ENCODE measurements around the gene BID. TPM values are rescaled to one million over a fixed set of nuclear protein-coding genes. Genes with fewer than 3 reads are reported as not detected.

BID gene
- total RNA-seq, 1 donor from 2014 or later = 33.6 TPM

DNA sequence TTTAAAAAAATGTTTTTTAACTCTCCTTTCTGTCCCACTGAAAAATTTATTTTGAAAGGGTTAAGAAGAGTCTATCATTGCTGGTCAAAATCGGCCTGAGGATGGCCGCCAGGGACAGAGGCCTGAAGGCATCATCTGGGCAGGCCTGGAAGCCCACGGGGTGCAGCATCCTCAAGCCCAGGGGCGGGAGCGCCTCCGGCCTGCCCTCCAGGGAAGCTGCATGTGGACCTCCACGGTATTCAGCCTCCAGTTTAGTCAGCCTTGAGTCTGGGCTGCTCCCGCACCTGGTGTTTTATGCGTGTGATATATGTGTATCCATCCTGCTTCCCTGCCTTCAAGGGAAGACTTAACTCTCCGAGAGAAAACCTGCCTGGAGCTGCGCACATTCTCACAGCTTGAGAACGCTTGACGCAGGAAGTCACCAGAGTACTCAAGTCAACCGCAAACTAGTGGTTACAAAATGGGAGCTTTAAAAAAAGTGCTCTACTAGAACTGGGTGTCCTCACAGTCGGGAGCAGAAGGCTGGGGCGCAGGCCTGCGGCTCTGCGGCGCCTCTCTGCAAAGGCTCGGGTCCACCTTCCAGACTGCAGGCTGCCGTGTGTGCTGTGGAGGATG is 13.6 kb upstream of the BID start:
- H3K4me3 ChIP-seq (ENCODE audit: low read depth, low read length) = no peak overlapping the region
- TF ChIP-seq, protein P1, sequence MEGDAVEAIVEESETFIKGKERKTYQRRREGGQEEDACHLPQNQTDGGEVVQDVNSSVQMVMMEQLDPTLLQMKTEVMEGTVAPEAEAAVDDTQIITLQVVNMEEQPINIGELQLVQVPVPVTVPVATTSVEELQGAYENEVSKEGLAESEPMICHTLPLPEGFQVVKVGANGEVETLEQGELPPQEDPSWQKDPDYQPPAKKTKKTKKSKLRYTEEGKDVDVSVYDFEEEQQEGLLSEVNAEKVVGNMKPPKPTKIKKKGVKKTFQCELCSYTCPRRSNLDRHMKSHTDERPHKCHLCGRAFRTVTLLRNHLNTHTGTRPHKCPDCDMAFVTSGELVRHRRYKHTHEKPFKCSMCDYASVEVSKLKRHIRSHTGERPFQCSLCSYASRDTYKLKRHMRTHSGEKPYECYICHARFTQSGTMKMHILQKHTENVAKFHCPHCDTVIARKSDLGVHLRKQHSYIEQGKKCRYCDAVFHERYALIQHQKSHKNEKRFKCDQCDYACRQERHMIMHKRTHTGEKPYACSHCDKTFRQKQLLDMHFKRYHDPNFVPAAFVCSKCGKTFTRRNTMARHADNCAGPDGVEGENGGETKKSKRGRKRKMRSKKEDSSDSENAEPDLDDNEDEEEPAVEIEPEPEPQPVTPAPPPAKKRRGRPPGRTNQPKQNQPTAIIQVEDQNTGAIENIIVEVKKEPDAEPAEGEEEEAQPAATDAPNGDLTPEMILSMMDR (conservative IDR thresholded peaks at IDR 0.05; ENCODE audit: low read depth, low read length) = no peak
- no peak for DNase-seq (ENCODE audit: low read depth)

- H3K4me3 ChIP-seq (ENCODE audit: low read depth, low read length) = no peak overlapping the region
- no peak for DNase-seq (ENCODE audit: low read depth)
- TF ChIP-seq, protein P1 (conservative IDR thresholded peaks at IDR 0.05; ENCODE audit: low read depth, low read length) = no peak
Observed at GRCh38 chr22:17787241-17787640, 13.0 kb upstream of the BID start.

- TF ChIP-seq, protein P1 (conservative IDR thresholded peaks at IDR 0.05; ENCODE audit: low read depth, low read length) = no peak
- no peak overlapping the region for H3K4me3 ChIP-seq (ENCODE audit: low read depth, low read length)
- DNase-seq (ENCODE audit: low read depth) = no peak
Observed at GRCh38 chr22:17786435-17787161, 12.3 kb upstream of the BID start.

- DNase-seq (ENCODE audit: low read depth) = no peak
- no peak overlapping the region for H3K4me3 ChIP-seq (ENCODE audit: low read depth, low read length)
- TF ChIP-seq, protein P1 (conservative IDR thresholded peaks at IDR 0.05; ENCODE audit: low read depth, low read length) = peak; percentile 72
Observed at GRCh38 chr22:17785185-17786184, 11.2 kb upstream of the BID start.

DNA sequence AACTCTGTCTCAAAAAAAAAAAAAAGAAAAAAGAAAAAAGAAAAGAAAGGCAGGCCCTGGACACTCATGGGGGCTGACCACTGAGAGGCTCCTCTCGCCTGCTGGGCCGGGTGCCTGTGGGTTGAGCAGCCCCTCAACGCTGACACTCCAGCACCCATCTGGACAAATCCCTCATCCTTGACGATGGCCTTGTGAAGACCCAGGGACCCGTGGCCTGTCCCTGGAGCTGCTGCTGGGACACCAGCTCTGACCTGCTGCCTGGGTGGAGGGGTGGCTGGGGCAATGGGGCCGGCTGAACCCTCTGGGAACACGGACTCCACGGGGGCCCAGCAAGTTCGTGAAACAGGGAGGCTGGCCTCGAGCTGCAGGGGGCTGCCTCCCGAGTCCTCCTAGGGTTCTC is 10.5 kb upstream of the BID start:
- no peak overlapping the region for H3K4me3 ChIP-seq (ENCODE audit: low read depth, low read length)
- TF ChIP-seq, protein P1 (conservative IDR thresholded peaks at IDR 0.05; ENCODE audit: low read depth, low read length) = no peak
- DNase-seq (ENCODE audit: low read depth) = no peak

- DNase-seq (ENCODE audit: low read depth) = no peak
- TF ChIP-seq, protein P1 (conservative IDR thresholded peaks at IDR 0.05; ENCODE audit: low read depth, low read length) = no peak
- no peak overlapping the region for H3K4me3 ChIP-seq (ENCODE audit: low read depth, low read length)
Observed at GRCh38 chr22:17783773-17784480, 9.7 kb upstream of the BID start.
